Suprapubic skin (tissue), 4 donors: Measurements from ENCODE around the gene ZRSR2.

Experiments
- CTCF ChIP-seq, 2 donors: fragments of 200-600 bp in 1 of 2; fragments of 450-650 bp in 1 of 2; sonication (generic) in 1 of 2; IDR thresholded peaks; one replicate each; pipeline ENCODE4 v1.5.1; 2016 to 2019; ENCODE audit warnings: antibody characterized with exemption in 2 of 2, mild to moderate bottlenecking in 1 of 2, moderate library complexity in 1 of 2
- EP300 ChIP-seq: sonication (generic); formaldehyde crosslinking; IDR thresholded peaks from one replicate; pipeline ENCODE4 v1.6.1; 2017; ENCODE audit warnings: antibody characterized with exemption
- POLR2A ChIP-seq, 2 donors: fragments of 450-650 bp; IDR thresholded peaks; one replicate each; pipeline ENCODE4 v1.6.1; 2017; ENCODE audit warnings: antibody characterized with exemption in 2 of 2, mild to moderate bottlenecking in 2 of 2, moderate library complexity in 2 of 2
- POLR2AphosphoS5 ChIP-seq, 3 donors: sonication (generic); formaldehyde crosslinking; IDR thresholded peaks; one replicate each; pipeline ENCODE4 v1.6.1; 2017; ENCODE audit warnings: antibody characterized with exemption in 3 of 3

GRCh38 chrX:15854080-15854655 is 63.9 kb downstream of the ZRSR2 start:
- TF ChIP-seq CTCF (IDR thresholded peaks at IDR 0.05) (no peak), EP300 (no peak), POLR2AphosphoS5 (IDR thresholded peaks at IDR 0.05) (no peak), POLR2A (IDR thresholded peaks at IDR 0.05) (no peak)
